Lower leg skin (tissue), 3 donors: Measurements from ENCODE around the gene PRKCE.

ENCODE experiments used
- CTCF ChIP-seq, 3 donors: fragments of 450-650 bp; IDR thresholded peaks; one replicate each; pipeline ENCODE4 v1.5.1; 2016; ENCODE audit warnings: antibody characterized with exemption in 3 of 3, mild to moderate bottlenecking in 3 of 3, moderate library complexity in 2 of 3
- POLR2A ChIP-seq, 2 donors: fragments of 450-650 bp; IDR thresholded peaks; one replicate each; pipeline ENCODE4 v1.6.1; 2016 to 2017; ENCODE audit warnings: antibody characterized with exemption in 2 of 2, mild to moderate bottlenecking in 1 of 2, moderate library complexity in 1 of 2

- TF ChIP-seq CTCF (IDR thresholded peaks at IDR 0.05), result no peak
- no peak for TF ChIP-seq POLR2A (IDR thresholded peaks at IDR 0.05)
These were observed 278.9 kb downstream of the PRKCE start for GRCh38 chr2:45930396-45930792.
